ENCODE data around the gene LRFN5.

- TF ChIP-seq EZH2 (optimal IDR thresholded peaks at IDR 0.05; ENCODE audit: low read depth, low read length) = no peak
- TF ChIP-seq CTCF (IDR thresholded peaks at IDR 0.05; ENCODE audit: low read length) = no peak
- TF ChIP-seq EZH2phosphoT487 (IDR thresholded peaks at IDR 0.05; ENCODE audit: low read length) = no peak
Measured at GRCh38 chr14:41608681-41609390, 2.2 kb downstream of the LRFN5 start.

Data from MM.1S (cell line).